ENCODE results near the gene SLC25A44. TPM values are rescaled to one million over a fixed set of nuclear protein-coding genes. Genes with fewer than 3 reads are reported as not detected.

Gene SLC25A44
- total and polyA plus RNA-seq, 2 of the 8 experiments (the other 6 are each of a cell fraction or from before 2014, with no cell fraction given) = 23.4 to 32.1 TPM

- TF ChIP-seq, protein P1, sequence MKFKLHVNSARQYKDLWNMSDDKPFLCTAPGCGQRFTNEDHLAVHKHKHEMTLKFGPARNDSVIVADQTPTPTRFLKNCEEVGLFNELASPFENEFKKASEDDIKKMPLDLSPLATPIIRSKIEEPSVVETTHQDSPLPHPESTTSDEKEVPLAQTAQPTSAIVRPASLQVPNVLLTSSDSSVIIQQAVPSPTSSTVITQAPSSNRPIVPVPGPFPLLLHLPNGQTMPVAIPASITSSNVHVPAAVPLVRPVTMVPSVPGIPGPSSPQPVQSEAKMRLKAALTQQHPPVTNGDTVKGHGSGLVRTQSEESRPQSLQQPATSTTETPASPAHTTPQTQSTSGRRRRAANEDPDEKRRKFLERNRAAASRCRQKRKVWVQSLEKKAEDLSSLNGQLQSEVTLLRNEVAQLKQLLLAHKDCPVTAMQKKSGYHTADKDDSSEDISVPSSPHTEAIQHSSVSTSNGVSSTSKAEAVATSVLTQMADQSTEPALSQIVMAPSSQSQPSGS (IDR thresholded peaks at IDR 0.05; ENCODE audit: low read length) = no peak
- no peak; the same call in 1 of the 2 replicates for TF ChIP-seq SP4 (IDR thresholded peaks at IDR 0.05; ENCODE audit: low read length)
- no peak for TF ChIP-seq SAP30 (IDR thresholded peaks at IDR 0.05; ENCODE audit: insufficient read depth, insufficient replicate concordance, low read length)
- no peak for TF ChIP-seq HDAC2 (IDR thresholded peaks at IDR 0.05; ENCODE audit: borderline replicate concordance in 1 of 2, low read depth in 2 of 2, low read length in 2 of 2)
- TF ChIP-seq BCL11A (IDR thresholded peaks at IDR 0.05; ENCODE audit: low read depth in 2 of 2, low read length in 2 of 2) = no peak
- TF ChIP-seq MAFK (IDR thresholded peaks at IDR 0.05; ENCODE audit: low read depth, low read length) = no peak
- TF ChIP-seq, protein P2, sequence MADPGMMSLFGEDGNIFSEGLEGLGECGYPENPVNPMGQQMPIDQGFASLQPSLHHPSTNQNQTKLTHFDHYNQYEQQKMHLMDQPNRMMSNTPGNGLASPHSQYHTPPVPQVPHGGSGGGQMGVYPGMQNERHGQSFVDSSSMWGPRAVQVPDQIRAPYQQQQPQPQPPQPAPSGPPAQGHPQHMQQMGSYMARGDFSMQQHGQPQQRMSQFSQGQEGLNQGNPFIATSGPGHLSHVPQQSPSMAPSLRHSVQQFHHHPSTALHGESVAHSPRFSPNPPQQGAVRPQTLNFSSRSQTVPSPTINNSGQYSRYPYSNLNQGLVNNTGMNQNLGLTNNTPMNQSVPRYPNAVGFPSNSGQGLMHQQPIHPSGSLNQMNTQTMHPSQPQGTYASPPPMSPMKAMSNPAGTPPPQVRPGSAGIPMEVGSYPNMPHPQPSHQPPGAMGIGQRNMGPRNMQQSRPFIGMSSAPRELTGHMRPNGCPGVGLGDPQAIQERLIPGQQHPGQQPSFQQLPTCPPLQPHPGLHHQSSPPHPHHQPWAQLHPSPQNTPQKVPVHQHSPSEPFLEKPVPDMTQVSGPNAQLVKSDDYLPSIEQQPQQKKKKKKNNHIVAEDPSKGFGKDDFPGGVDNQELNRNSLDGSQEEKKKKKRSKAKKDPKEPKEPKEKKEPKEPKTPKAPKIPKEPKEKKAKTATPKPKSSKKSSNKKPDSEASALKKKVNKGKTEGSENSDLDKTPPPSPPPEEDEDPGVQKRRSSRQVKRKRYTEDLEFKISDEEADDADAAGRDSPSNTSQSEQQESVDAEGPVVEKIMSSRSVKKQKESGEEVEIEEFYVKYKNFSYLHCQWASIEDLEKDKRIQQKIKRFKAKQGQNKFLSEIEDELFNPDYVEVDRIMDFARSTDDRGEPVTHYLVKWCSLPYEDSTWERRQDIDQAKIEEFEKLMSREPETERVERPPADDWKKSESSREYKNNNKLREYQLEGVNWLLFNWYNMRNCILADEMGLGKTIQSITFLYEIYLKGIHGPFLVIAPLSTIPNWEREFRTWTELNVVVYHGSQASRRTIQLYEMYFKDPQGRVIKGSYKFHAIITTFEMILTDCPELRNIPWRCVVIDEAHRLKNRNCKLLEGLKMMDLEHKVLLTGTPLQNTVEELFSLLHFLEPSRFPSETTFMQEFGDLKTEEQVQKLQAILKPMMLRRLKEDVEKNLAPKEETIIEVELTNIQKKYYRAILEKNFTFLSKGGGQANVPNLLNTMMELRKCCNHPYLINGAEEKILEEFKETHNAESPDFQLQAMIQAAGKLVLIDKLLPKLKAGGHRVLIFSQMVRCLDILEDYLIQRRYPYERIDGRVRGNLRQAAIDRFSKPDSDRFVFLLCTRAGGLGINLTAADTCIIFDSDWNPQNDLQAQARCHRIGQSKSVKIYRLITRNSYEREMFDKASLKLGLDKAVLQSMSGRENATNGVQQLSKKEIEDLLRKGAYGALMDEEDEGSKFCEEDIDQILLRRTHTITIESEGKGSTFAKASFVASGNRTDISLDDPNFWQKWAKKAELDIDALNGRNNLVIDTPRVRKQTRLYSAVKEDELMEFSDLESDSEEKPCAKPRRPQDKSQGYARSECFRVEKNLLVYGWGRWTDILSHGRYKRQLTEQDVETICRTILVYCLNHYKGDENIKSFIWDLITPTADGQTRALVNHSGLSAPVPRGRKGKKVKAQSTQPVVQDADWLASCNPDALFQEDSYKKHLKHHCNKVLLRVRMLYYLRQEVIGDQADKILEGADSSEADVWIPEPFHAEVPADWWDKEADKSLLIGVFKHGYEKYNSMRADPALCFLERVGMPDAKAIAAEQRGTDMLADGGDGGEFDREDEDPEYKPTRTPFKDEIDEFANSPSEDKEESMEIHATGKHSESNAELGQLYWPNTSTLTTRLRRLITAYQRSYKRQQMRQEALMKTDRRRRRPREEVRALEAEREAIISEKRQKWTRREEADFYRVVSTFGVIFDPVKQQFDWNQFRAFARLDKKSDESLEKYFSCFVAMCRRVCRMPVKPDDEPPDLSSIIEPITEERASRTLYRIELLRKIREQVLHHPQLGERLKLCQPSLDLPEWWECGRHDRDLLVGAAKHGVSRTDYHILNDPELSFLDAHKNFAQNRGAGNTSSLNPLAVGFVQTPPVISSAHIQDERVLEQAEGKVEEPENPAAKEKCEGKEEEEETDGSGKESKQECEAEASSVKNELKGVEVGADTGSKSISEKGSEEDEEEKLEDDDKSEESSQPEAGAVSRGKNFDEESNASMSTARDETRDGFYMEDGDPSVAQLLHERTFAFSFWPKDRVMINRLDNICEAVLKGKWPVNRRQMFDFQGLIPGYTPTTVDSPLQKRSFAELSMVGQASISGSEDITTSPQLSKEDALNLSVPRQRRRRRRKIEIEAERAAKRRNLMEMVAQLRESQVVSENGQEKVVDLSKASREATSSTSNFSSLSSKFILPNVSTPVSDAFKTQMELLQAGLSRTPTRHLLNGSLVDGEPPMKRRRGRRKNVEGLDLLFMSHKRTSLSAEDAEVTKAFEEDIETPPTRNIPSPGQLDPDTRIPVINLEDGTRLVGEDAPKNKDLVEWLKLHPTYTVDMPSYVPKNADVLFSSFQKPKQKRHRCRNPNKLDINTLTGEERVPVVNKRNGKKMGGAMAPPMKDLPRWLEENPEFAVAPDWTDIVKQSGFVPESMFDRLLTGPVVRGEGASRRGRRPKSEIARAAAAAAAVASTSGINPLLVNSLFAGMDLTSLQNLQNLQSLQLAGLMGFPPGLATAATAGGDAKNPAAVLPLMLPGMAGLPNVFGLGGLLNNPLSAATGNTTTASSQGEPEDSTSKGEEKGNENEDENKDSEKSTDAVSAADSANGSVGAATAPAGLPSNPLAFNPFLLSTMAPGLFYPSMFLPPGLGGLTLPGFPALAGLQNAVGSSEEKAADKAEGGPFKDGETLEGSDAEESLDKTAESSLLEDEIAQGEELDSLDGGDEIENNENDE (IDR thresholded peaks at IDR 0.05; ENCODE audit: insufficient replicate concordance, low read length) = no peak
Observed at GRCh38 chr1:156149374-156150332, 44.3 kb upstream of the SLC25A44 start (continued).
